ENCODE results near the gene IFITM10.

IFITM10 gene

DNA sequence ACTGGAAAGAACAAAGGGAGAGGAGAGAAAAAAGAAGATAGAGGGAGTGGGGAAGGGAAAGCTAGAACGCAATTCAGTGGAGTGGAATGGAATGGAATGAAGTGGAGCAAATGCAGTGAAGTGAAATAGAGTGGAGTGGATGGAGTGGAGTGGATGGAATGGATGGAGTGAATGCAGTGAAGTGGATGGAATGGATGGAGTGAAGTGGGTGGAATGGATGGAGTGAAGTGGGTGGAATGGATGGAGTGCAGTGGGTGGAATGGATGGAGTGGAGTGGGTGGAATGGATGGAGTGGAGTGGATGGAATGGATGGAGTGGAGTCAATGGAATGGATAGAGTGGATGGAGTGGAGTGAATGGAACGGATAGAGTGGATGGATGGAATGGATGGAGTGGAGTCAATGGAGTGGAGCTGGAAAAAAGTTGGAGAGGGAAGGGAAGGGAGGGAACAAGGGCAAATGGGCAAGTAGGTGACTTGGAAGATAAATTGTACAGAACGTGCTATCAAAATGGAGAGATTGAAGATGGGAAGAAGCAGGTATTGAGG is 13.9 kb downstream of the IFITM10 start:
- DNase-seq = no peak

DNA sequence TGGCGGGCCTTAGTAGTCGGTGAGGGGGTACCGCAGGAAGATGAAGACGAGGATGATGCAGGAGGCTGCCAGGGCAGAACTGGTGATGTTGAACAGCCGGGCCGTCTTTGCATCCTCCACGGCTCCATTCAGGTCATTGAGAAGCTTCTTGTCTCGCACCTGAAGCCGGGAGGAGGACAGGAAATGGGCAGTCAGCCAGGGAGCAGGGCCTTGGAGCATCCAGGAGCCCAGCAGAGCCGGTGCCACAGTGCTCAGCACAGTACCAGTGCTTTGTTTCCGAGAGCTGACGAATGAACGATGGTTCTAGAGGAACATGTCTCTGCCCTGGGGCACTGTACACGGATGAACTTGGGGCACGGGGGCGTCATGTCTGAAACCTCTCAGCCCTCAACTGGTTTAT is 15.1 kb downstream of the IFITM10 start:
- no peak for DNase-seq

DNA sequence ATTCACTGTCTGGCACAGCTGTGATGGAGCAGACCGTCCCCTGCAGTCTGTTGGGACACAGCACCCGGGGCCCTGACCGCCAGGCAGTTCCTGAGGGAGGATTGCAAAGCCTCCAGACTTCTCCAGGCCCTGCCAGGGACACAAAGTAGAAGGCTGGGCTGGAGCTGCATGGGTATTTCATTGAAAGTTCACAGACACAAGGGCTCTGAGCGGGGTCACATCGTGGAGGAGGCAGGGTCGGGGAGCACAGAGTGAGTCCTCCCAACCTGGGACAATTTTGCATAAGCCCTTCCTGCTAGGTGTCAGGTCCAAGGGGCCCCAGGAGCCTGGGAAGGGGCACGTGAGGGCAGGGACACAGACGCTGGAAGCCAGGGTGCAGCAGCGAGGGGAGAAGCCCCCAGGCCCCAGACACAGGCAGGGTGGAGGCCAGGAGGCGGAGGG is 15.7 kb downstream of the IFITM10 start:
- no peak for DNase-seq

DNA sequence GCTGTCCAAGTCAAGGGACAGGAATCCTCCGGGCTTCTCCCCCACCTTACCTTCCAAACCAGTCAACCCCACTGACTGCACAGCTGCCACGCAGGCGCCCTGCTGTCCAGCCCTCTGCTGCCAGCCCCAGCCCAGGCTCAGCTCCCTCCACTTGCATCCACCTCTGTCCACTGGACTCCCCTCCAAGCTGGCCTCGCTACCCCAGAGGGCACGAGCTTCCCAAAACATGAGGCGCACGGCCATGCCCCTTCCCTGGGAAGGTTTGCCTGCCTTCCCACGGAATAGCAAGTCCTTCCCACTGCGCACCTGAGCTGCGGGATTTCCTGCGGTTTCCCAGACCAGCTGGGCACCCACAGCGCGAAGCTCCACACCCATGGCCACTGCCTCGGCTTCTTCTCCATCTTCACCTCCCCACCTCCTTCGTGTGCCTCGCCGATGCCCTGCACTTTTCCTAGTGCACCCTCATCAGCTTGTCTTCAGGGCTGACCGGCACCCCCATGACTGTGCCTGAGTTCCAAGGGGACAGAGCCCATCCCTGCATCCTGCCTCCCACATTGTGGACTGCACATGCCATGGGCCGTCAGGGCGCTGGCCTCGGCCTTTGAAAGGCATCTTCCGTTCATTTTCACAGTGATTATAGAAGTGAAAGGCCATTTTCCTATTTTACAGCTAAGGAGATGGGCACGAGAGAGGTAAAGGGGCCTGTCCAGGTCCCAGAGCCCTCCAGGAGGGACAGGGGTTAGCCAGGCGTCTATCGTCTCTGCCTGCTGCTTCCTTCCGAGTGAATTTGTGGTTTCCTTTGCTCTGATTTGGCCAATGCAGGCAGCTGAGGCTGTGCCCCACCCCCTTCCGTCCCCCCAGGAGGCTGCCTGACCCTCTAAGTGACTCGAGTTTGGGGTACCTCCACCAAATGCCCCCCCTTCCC is 16.4 kb downstream of the IFITM10 start:
- no peak for DNase-seq

DNA sequence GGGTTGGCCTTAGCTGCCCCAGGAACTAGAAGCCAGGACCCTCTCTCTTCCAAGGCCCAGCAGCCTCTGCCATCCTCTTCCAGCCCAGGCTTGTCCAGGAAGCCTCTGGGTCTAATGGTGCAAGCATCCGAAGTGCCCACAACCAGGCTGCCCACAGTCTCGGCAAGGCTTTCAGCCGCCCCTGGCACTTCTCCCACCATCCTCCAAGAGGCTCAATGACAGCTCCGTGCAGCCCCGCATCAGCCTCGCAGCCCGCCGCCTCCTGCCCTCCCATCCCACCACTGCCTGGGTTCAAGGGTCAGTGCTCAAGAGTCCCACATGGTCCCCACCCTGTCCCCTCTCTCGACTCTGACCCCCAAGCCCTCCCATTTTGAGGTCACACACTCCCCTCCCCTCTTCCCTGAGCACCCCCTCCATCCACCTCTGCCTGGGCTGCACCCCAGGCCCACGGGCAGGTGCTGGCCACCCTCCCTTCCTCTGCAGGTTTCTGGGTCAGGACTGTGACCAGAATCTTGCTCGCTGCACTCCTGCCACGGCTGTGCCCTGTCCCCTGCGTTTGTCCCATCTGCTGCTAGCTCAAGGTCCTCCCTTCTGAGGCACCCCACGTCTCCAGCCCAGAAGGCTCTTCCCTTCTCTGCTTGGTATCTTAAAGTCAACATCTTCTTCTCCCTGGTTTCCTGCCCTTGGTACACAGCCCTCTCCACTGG is 17.2 kb downstream of the IFITM10 start:
- DNase-seq = no peak

DNA sequence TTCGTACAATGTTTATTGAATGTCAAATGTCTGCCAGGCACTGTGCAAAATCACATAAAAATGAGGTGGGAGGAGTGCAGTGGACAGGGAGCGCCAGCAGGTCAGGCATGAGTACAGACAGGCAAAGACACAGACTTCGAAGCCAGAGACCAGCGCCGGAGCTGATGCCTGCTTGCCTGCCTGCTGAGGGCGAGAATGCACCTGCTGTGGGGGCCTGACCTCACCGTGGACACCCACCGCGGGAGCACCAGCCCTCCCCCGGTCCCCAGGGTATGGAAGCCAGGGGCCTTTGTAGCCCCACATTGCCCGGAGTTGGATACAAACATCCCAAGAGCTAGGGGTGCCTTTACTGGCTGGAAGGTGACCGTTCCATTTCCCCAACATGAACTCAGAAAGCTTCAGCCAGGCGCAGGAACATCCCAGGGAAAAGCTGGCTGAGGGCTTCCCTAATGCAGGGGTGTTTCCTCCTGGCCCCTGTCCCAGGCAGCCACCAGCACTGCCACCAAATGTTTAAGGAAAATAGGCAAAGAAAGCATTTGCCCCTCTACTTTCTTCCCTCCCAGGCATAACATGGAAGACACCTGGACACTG is 17.9 kb downstream of the IFITM10 start:
- DNase-seq = no peak

DNA sequence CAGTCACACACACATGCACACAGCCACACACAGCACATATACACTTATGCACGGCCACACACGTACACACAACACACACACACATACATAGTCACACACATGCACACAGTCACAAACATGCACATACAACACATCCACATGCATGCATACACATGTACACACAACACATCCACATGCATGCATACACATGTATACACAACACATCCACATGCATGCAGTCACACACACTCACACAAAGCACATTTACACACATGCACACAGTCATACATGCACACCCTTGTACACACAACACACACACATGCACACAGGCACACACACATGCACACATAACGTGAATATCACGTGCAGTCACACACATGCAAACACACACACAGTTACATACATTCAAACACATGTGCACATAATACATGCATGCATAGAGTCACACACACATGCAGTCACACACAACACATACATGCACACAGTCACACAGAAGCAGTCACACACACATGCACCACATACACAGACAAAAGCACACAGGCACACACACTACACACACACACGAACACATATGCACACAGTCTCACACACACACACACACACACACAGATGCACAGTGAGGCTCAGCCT is 18.8 kb downstream of the IFITM10 start:
- DNase-seq = no peak

DNA sequence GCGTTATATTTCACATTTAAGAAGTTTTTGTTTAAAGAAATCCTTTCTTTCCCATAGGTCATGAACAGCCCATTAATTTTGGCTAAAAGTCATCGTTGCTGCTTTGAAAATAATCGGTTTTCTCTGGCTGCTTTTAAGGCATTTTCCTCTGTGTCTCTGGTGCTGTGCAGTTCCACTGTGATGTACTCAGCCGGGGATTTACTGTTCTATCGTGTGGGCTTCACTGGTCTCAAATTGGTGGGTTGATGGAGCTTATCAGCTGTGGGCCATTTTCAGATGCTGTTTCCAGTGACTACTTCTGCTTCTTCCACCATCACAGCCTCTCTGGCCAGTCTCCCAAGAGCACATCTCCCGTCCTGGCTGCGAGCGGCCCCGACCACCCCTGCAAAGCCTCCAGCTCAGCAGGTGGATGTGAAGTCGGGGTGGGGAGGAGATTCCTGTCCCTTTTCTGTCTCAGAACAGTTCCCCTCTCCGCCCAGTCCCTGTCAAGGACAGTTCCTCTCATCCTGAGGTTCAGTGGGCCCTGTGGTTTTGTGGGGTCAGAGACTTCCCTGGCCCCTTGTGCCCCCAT is 20.3 kb downstream of the IFITM10 start:
- no peak for DNase-seq

DNA sequence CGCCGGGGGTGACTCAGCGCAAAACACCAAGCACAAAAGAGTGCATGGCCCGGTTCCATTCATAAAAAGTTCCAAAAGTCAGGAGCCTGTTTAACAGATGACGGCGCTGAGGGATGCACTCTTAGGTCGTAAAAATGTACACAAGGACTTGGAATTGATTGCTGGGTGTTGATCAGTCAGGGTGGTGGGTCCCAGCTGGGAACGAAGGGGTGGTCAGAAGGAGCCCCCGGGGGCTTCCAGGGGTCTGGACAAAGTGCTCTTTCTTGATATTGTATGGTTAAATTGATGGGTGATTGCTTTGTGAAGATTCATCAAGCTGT is 20.7 kb downstream of the IFITM10 start:
- DNase-seq = no peak

DNA sequence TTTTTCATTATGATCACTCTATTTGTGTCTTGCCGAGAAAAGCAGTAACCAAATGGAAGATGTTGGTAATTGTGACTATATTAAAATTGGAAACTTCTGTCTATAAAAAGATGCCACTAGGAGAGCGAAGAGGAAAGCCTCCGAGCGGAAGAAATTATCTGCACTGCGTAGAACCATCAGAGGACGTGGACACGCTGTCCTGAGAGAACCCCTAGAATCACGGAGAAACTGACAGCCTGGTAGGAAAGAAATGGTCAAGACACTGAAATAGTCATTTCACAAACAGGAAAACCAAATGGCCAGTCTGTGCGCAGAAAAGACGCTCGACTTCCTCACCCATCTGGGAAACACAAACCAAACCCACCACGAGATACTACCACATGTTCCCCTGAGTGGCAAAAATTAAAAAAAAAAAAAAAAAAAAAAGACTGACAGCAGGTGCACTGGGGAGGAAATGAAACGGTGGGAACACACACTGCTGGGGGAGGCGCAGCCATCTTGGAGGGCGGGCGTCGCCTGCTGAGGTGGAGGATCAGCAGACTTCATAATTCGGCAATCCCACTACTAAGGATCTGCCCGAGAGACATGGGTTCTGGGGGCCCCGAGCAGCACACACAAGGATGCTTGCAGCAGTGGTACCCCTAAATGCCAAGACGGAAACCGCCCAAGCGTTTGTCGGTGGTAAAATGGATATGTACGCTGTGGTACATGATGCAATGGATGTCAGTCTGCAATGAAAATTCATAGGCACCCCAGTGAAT is 21.3 kb downstream of the IFITM10 start:
- no peak for DNase-seq

DNA sequence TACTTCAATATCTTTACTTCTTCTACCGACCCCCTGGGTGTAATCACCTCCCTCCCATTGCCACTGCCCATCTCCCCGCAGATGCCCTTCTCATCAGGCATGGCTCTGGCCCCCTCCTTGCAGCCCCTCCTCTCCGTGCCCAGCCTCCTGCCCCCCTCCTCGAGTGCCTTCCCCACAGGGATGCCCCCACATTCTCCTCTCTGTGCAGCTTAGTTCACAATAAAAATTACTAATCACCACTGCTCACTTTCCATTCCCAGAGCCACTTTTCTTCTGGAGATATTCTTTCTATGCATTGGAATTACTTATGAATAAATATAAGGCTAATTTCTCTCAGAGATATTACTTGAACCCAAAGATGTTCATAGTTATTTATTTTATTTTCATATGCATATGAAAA is 22.1 kb downstream of the IFITM10 start:
- no peak for DNase-seq

DNA sequence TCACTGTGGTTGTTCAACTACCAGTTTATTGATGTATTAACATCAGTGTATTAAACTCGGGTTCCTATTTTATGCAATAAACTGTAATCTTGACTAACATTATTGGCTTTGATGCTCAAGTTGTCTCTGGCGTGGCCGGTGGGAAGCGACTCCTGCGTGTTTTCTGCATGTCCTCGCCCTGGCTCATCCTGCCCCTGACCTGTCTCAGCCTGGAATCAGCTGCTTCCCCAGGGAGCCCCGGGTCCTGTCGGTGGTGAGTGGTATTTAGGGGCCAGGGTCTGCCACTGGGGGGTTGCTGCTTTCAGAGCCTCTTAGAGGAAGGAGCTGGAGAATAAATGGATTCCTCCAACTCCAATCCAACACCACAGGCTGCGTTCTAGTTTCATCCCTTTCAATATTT is 22.5 kb downstream of the IFITM10 start:
- DNase-seq = no peak

DNA sequence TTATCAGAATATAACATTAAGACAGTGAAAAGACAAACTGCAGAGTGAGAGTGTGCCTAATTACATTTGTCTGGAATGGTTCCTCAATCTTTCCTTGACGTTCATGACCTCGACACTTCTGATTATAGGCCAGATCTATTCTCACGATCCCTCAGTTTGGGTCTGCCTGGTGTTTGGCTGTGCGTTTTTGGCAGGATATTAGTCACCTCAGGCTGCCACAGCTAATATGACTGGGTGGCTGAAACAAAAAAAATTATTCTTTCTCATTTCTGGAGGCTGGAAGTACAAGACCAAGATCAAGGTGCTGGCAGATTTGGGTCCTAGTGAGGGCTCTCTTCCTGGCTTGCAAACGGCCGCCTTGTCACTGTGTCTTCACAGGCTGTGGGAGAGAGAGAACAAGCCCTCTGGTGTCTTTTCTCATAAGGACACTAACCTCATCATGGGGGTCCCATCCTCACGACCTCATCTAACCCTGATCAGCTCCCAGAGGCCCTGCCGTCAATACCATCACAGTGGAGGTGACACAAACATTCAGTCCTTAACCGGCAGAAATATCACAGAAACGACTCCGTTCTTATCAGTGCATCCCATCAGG is 23.2 kb downstream of the IFITM10 start:
- DNase-seq = no peak

DNA sequence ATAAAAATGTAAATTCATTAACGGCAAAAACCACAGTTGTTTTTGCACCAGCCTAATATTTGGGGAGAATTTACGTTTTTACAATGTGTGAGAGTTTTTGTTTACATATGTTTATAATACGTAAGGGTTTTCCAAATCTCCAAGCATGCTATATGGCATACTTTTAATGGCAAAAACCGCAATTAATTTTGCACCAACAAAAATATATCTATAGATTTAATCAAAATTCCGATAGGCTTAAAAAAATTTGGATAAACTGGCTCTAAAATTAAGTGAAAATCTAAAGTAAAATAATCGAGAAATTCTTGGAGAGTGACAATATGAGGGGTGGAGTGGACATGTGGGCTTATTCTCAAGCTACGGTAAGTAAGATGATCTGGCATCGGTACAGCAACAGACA is 30.6 kb downstream of the IFITM10 start:
- DNase-seq = no peak

DNA sequence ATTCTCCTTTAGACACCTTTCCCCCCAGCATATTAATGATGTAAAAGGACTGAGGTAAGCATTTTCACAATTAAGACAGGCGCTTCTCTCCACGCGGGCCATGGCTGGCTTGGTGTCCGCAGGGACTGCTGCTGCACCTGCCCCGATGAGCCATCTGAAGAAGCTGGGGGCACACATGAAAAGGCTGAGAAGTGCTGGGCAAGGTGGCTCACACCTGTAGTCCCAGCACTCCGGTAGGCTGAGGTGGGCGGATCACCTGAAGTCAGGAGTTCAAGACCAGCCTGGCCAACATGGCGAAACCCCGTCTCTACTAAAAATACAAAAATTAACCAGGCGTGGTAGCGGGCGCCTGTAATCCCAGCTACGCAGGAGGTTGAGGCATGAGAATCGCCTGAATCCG is 32.1 kb downstream of the IFITM10 start:
- no peak for DNase-seq

DNA sequence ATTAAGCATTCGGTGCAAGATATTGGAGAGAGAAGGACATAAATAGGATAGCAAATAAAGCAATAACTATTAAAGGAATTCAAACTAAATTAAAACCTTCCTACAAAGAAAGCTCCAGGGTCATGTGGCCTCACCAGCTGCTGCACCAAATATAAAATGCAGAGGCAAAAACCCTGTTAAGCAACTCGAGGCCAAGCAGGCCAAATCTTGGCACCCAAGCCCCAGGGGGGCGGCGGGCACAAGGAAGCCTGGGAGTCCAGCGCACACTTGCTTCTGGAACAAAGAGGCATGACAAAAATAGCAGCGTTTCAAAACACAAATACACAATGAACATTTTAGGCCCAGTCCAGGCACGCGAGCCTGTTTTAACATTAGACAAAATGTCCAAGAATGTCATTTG is 32.6 kb downstream of the IFITM10 start:
- DNase-seq = no peak

DNA sequence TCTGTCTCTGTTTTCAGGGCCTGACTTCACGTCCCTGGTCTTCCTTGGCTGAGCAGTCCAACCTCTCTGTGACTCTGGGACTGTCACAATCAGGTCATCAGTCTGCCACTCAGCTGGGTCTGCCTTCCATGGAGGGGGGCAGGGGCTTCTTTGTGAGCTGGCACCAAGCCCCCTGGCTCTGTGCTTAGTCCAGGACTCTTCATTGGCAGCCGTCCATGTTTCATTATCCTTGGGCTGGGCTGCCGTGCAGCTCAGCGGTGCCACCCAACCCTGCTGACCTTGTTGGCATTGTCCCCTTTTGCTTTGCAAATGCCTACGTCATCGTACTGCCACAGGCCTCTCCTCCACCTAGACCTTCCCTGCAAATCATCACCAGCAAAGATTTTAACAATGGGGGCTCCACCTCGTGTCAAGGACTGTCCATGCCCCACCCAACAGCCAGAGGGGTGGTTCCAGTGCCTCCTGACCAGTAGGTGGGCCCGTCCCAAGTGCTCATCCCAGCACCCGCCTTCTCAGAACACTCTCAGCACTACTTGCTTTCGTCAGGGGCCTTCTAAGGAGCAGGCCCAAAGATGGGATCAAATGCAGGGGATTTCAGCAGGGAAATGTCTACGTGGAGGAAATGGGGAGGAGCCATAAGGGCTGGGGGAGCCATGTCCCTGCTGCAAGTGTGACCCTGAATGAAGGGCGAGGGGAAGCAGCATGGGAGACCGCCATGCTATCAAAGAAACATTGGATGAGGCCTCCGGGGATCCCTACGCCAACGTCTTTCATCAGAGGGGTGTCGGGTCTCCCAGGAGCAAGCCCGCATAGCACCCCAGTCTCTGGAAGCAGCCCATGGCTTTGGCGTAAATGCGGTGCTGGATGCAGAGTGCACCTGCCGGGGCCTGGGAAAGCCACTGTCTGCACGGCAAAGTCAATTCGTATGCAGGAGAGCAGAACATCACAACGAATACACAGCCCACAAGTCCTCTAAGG is 35.2 kb downstream of the IFITM10 start:
- no peak for DNase-seq

DNA sequence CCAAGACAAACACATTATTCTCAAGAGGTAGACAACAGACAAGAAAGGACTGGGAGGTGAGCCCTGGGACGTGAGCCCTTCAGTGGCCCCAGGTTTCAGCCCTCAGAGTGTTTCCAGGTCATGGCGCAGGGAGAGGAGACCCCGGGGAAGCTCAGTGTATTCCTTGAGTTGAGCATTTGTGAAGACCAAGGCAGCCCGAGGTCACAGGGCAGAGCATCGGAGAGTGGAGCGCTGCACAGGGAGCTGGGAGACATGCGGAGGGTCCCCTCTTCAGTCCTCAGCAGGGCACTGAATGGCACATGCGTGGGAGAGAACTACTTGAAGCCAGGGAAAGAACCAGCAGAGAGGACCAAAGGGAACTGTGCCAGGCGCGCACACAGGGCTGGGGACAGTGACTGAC is 41.7 kb downstream of the IFITM10 start:
- no peak for DNase-seq

DNA sequence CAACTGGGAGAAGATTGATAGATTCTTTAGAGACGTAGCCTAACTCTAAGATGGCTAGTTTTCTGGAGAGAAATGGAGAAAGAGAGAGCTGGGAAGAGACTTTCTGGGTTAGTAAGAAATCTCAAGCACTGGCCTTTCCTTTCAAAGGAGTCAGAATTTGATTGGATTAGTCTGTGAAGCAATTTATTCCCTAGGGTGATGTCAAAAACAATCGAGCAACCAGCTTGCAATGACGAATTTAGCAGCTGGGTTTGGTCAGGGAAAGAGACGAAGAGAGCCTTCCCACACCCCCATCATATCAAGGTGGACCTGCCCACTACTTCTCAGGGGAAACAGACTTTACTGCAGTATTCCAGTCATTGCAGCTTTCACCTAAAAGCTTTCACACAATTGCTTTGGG is 42.6 kb downstream of the IFITM10 start:
- no peak for DNase-seq

DNA sequence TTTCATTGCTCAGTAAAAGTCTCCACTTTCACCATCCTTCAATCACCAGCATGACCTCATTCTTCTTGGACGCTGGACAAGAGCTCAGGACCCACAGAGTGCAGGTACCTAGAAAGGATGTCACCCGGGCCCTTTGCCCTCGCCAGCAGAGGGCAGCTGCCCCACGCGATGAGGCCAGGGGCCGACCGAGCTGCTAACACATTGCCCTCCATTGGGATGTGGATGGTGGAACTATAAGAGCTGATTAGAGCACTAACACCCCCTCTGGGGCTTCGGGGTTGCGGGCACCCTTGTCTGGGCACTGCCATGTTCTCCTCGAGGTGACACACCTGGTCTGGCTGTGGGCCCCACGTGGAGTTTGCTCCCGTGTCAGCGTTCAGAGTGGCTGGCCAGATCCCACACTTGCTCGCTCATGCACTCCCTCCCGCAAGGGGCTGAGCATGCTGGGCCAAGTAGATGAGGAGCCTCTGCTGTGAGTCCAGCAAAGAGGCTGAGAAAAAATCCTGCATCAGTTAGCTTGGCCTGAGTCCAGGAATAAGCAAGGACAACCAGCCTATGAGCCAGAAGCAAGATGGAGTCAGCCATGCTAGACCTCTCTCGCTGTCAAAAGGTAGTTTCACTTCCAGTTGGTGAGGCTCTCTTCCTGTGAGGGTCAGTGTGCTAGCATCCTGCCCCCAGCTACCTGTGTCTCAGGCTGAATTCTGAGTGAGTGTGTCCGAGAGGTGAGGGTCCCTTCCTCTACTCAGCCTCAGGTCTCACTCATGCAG is 43.6 kb downstream of the IFITM10 start:
- DNase-seq = peak in 1 of 2 donors; percentile 22

Measured in CD4-positive, alpha-beta T cell treated with Interleukin-4 for 1 hour (primary cell).